ENCODE data around the gene TAF4.
"Not testable (repeated sequence)": the region's sequence is repeated elsewhere in the genome, so short reads cannot be mapped to it uniquely, and the experiment has no call there.

TAF4 gene

DNA sequence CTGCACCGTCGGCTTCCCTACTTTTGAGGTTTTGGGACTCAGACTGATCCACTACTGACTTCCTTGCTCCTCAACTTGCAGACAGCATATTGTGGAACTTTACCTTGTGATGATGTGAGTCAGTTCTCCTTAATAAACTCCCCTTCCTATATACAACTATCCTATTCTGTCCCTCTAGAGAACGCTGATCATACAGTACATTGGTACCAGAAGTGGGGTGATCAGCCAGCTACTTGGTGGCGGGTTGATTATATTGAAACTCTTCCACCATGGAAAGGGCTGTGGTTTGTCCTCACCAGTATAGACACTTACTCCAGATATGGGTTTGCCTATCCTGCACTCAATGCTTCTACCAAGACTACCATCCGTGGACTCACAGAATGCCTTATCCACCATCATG, 7.6 kb upstream of the TAF4 start:
- no peaks in the 10 kb centered on the region for H3K36me3 ChIP-seq (ENCODE audit: control insufficient read depth, insufficient read depth, low read length)
- no peak overlapping the region for H3K4me3 ChIP-seq (ENCODE audit: extremely low read depth, insufficient read depth, low read length, poor library complexity, severe bottlenecking)
- H3K27ac ChIP-seq (ENCODE audit: low read depth, low read length, severe bottlenecking): no peak overlapping the region
- peaks cover 13% of the 10 kb centered on the region for H3K9me3 ChIP-seq (ENCODE audit: control insufficient read depth, low read length)
- WGBS, 2 experiments (ENCODE audit: insufficient coverage in 2 of 2): 93 to 100% methylated on average over 3 to 4 of the region's 5 CpGs
- H3K4me1 ChIP-seq (ENCODE audit: control insufficient read depth, insufficient read depth, low read length, poor library complexity, severe bottlenecking): peaks cover 6% of the 10 kb centered on the region

DNA sequence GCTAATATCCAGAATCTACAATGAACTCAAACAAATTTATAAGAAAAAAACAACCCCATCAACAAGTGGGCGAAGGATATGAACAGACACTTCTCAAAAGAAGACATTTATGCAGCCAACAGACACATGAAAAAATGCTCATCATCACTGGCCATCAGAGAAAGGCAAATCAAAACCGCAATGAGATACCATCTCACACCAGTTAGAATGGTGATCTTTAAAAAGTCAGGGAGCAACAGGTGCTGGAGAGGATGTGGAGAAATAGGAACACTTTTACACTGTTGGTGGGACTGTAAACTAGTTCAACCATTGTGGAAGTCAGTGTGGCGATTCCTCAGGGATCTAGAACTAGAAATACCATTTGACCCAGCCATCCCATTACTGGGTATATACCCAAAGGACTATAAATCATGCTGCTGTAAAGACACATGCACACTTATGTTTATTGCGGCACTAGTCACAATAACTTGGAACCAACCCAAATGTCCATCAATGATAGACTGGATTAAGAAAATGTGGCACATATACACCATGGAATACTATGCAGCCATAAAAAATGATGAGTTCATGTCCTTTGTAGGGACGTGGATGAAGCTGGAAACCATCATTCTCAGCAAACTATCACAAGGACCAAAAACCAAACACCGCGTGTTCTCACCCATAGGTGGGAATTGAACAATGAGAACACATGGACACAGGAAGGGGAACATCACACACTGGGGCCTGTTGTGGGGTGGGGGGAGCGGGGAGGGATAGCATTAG, 6.2 kb upstream of the TAF4 start:
- not testable (repeated sequence) for H3K36me3 ChIP-seq (ENCODE audit: control insufficient read depth, insufficient read depth, low read length); H3K4me3 ChIP-seq (ENCODE audit: extremely low read depth, insufficient read depth, low read length, poor library complexity, severe bottlenecking); H3K27ac ChIP-seq (ENCODE audit: low read depth, low read length, severe bottlenecking)
- no CpG with 5 or more reads among the region's 8 CpGs for WGBS, 2 experiments (ENCODE audit: insufficient coverage in 2 of 2)
- Histone ChIP-seq H3K9me3 (ENCODE audit: control insufficient read depth, low read length) (peaks cover 13% of the 10 kb centered on the region), H3K4me1 (ENCODE audit: control insufficient read depth, insufficient read depth, low read length, poor library complexity, severe bottlenecking) (peaks cover 13% of the 10 kb centered on the region)

DNA sequence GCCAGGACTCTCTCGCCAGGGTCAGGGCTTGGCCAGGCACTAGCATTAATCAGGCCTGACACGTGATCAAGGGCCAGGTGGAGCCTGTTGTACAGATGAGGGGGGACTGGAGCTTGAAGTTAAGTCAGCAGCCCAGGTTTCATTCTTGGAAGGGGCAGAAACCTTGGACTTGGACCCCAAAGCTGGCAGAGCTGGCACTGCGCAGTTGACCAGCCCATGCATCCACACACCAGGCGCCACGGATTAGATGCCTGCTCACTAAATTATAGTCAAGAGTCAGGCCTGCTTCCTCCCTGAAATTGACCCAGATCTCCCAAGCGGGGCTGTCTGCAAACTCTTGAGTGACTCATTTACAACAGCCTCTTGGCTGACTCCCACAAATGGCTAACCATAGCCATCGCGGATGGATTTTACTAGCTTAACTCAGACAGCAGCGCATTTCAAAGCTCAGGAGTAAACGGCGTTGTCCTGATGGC, 4.1 kb upstream of the TAF4 start:
- peaks cover 13% of the 10 kb centered on the region for H3K4me1 ChIP-seq (ENCODE audit: control insufficient read depth, insufficient read depth, low read length, poor library complexity, severe bottlenecking)
- peaks cover 9% of the 10 kb centered on the region for H3K9me3 ChIP-seq (ENCODE audit: control insufficient read depth, low read length)
- no peak overlapping the region for H3K4me3 ChIP-seq (ENCODE audit: extremely low read depth, insufficient read depth, low read length, poor library complexity, severe bottlenecking)
- no peaks in the 10 kb centered on the region for H3K36me3 ChIP-seq (ENCODE audit: control insufficient read depth, insufficient read depth, low read length)
- no peak overlapping the region for H3K27ac ChIP-seq (ENCODE audit: low read depth, low read length, severe bottlenecking)
- 85 to 92% methylated on average over 9 to 11 of the region's 11 CpGs for WGBS, 2 experiments (ENCODE audit: insufficient coverage in 2 of 2)

DNA sequence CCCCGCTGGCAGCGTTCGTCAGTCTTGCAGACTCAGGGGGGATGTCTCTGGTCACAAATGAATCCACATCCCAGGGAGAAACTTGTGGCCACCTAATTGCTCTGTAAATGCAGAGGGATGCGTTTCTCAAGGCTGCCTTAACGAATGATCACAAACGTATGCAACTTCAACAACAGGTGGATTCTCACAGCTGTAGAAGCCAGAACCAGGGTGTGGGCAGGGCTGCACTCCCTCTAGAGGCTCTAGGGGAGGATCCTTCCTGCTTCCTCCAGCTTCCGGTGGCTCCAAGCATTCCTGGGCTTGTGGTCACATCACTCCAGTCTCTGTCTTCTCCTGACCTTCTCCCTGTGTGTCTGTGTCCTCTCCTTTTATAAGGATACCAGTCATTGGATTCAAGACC, 3.3 kb upstream of the TAF4 start:
- peaks cover 9% of the 10 kb centered on the region for H3K9me3 ChIP-seq (ENCODE audit: control insufficient read depth, low read length)
- H3K4me3 ChIP-seq (ENCODE audit: extremely low read depth, insufficient read depth, low read length, poor library complexity, severe bottlenecking): no peak overlapping the region
- 87 to 92% methylated on average over 7 of the region's 7 CpGs for WGBS, 2 experiments (ENCODE audit: insufficient coverage in 2 of 2)
- H3K4me1 ChIP-seq (ENCODE audit: control insufficient read depth, insufficient read depth, low read length, poor library complexity, severe bottlenecking): peaks cover 15% of the 10 kb centered on the region
- H3K27ac ChIP-seq (ENCODE audit: low read depth, low read length, severe bottlenecking): no peak overlapping the region
- no peaks in the 10 kb centered on the region for H3K36me3 ChIP-seq (ENCODE audit: control insufficient read depth, insufficient read depth, low read length)

DNA sequence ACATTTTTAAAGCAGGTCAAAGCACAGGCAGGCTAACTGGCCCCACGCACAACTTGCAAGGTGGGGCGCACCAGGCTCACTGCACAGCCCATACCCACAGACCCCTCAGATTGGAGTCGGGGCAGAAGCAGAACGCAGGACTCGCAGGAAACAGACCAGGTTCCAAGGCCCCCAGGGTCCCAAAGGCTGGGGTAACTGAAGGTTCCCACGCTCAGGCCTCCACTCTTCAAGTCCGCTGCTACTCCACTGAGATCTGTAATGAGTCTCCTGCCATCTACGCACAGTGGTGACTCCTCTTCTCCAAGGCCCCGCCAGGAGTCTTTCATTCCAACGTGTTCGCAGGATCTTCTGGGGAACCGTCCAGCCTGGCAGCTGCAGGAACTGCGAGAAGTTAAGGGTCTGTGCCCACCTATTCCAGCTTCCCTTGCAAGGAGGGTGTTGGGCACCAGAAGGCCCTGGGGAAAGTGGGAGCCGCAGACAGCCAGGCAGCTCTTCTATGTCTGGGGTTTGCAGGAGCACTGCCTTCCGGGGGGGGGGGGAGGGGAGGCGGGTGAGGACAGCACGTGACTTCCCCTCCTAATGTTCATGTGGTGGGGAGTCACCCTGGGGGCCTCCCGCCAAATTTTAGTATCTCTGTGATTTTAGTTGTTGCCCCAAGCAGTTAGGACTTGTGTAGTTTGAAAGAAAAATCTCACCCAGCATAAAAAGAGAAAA, 2.0 kb upstream of the TAF4 start:
- 91 to 97% methylated on average over 9 to 12 of the region's 18 CpGs for WGBS, 2 experiments (ENCODE audit: insufficient coverage in 2 of 2)
- Histone ChIP-seq H3K9me3 (ENCODE audit: control insufficient read depth, low read length) (no peaks in the 10 kb centered on the region), H3K4me3 (ENCODE audit: extremely low read depth, insufficient read depth, low read length, poor library complexity, severe bottlenecking) (no peak overlapping the region), H3K4me1 (ENCODE audit: control insufficient read depth, insufficient read depth, low read length, poor library complexity, severe bottlenecking) (peaks cover 28% of the 10 kb centered on the region), H3K36me3 (ENCODE audit: control insufficient read depth, insufficient read depth, low read length) (peaks cover 6% of the 10 kb centered on the region), H3K27ac (ENCODE audit: low read depth, low read length, severe bottlenecking) (no peak overlapping the region)

DNA sequence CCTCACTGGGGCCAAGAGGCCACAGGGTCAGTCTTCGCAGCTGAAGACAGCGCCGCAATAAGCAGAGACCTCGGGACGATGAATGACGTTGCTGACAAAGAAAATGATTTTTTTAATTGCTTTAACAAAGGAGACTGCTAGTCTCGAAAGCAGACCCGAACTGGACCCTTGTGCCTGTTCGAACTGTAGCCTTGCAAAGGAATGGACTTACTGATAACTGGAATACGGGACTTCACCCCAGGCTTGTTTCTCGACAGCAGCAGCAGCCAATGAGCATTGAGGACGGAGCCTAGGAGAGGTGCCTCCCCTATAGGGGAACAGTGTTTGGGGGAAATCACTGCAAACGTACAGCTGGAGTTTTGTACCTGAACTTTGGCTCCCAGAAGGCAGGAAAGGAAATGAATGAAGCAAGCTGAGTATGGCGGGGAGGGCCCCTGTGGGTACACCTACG, 1.3 kb upstream of the TAF4 start:
- WGBS, 2 experiments (ENCODE audit: insufficient coverage in 2 of 2): 28 to 55% methylated on average over 5 to 13 of the region's 15 CpGs
- Histone ChIP-seq H3K4me1 (ENCODE audit: control insufficient read depth, insufficient read depth, low read length, poor library complexity, severe bottlenecking) (peaks cover 31% of the 10 kb centered on the region), H3K4me3 (ENCODE audit: extremely low read depth, insufficient read depth, low read length, poor library complexity, severe bottlenecking) (peak overlapping the region; percentile 58), H3K9me3 (ENCODE audit: control insufficient read depth, low read length) (no peaks in the 10 kb centered on the region), H3K36me3 (ENCODE audit: control insufficient read depth, insufficient read depth, low read length) (peaks cover 9% of the 10 kb centered on the region), H3K27ac (ENCODE audit: low read depth, low read length, severe bottlenecking) (peak overlapping the region; percentile 88)

DNA sequence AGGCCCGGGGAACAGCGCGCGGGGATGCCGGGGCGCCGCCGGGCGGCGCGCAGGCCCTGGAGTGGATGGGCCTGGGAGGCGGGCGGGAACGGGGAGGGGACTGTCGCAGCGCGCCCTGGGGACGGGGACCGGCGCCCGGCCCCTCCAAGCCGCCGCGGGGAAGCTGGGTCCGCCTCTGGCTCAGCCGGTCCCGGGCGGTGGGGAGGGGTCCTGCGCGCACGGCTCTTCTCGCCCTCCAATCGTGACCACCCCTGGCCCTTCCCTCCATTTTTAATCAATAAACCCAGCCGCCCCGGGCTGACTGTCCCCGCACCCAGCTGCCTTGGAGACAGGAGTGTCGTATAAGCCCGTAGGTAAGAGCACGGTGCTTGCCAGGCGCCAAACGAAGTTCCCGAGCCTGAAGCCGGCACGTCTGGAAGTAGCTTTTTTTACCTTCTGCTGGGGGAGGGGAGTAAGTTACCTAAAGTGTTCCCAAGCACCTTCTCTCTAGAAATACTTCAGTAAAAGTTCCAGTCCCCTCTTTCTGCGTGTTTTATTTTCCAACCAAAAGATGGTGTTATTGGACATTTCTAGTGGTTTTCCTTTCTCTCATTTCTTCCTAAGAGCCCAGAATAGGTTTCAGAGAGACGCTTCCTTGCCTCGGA, 780 bp upstream of the TAF4 start:
- Histone ChIP-seq H3K36me3 (ENCODE audit: control insufficient read depth, insufficient read depth, low read length) (peaks cover 14% of the 10 kb centered on the region), H3K9me3 (ENCODE audit: control insufficient read depth, low read length) (no peaks in the 10 kb centered on the region), H3K27ac (ENCODE audit: low read depth, low read length, severe bottlenecking) (peak overlapping the region; percentile 88), H3K4me1 (ENCODE audit: control insufficient read depth, insufficient read depth, low read length, poor library complexity, severe bottlenecking) (peaks cover 31% of the 10 kb centered on the region), H3K4me3 (ENCODE audit: extremely low read depth, insufficient read depth, low read length, poor library complexity, severe bottlenecking) (peak overlapping the region; percentile 58)
- WGBS, 2 experiments (ENCODE audit: insufficient coverage in 2 of 2): 0 to 1% methylated on average over 31 of the region's 47 CpGs

DNA sequence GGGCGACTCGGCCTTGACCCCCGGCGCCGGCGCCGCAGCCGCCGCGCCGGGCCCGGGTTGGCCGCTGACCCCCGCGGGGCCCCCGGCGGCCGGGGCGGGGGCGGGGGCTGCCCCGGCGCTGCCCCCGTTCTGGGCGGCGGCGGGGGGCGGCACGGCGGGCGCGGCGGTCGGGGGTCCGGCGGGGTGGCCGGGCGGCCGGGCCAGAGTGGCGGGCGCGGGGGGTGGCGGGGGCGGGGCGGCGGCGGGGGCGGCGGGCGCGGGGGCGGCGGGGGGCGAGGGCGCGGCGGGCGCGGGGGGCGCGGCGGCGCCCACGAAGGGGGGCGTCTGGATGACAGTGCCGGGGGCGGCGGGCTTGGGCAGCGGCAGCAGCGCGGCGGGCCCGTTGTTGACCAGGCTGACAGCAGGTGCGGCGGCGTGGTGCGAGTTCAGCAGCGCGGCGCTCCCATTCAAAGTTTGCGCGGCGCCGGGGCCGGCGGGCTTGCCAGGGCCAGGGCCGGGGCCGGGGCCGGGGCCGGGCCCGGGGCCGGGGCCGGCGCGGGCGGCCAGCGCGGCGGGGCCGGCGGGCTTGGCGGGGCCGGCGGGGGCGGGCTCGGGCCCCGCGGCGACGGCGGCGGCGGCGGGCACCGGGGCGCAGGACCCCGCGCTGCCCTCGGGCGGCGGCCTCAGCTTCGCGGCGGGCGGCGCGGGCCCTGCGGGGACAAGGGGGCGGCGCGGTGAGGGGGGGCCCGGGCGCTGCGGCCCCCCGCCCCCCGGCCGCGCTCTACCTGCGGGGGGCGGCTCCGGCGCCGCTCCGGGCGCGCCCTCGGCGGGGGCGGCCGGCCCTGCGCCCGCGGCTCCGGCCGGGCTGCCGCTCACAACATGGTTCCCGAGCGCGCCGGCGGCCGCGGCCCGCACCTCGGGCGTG, 659 bp downstream of the TAF4 start:
- Histone ChIP-seq H3K4me3 (ENCODE audit: extremely low read depth, insufficient read depth, low read length, poor library complexity, severe bottlenecking) (peak overlapping the region; percentile 40), H3K36me3 (ENCODE audit: control insufficient read depth, insufficient read depth, low read length) (peaks cover 21% of the 10 kb centered on the region), H3K4me1 (ENCODE audit: control insufficient read depth, insufficient read depth, low read length, poor library complexity, severe bottlenecking) (peaks cover 31% of the 10 kb centered on the region), H3K27ac (ENCODE audit: low read depth, low read length, severe bottlenecking) (no peak overlapping the region), H3K9me3 (ENCODE audit: control insufficient read depth, low read length) (no peaks in the 10 kb centered on the region)
- 0% methylated on average over 22 to 60 of the region's 165 CpGs for WGBS, 2 experiments (ENCODE audit: insufficient coverage in 2 of 2)

DNA sequence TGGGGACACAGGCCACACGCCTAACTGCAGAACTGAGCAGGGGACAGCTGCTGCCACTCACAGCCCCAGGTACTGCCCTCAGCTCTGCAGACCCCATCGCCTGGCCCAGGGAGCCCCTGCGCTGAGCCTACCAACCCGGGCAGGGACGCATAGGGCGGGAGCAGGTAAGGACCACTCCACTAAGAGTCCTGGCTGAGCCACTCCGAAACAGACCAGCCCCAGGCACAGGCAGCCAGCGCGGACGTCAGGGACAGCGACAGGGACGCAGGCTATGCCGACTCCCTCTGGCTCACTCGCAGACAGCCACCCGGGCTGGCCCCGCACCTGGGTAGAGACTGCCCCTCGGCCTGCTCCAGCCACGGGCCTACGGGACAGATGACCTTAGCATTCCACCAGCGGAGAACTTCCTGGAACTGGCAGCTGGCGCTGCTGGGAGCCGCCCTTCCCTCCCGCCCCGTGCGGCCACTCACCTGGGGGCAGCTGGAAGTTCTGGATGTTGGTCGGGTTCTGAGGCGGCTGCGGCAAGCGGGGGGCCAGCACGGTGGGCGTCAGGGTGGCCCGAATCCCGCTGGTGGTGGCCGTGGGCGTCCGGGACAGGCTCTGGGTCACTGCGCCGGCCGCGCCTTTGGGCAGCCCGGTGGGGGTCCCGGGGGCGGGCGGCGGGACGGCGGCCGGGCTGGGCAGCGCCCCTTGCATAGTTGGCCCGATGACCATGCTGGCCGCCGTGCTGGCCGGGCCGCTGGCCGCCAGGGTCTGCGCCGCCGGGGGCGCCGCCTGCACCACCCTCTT, 1.5 kb downstream of the TAF4 start:
- Histone ChIP-seq H3K4me1 (ENCODE audit: control insufficient read depth, insufficient read depth, low read length, poor library complexity, severe bottlenecking) (peaks cover 25% of the 10 kb centered on the region), H3K36me3 (ENCODE audit: control insufficient read depth, insufficient read depth, low read length) (peaks cover 25% of the 10 kb centered on the region), H3K9me3 (ENCODE audit: control insufficient read depth, low read length) (no peaks in the 10 kb centered on the region), H3K4me3 (ENCODE audit: extremely low read depth, insufficient read depth, low read length, poor library complexity, severe bottlenecking) (peak overlapping the region; percentile 33), H3K27ac (ENCODE audit: low read depth, low read length, severe bottlenecking) (no peak overlapping the region)
- 13 to 24% methylated on average over 41 to 51 of the region's 60 CpGs for WGBS, 2 experiments (ENCODE audit: insufficient coverage in 2 of 2)

All from mesodermal cell (in vitro differentiated cells).